ENCODE data around the gene ALDH3B2. TPM values are rescaled to one million over a fixed set of nuclear protein-coding genes. Genes with fewer than 3 reads are reported as not detected.
"Not testable (repeated sequence)": the region's sequence is repeated elsewhere in the genome, so short reads cannot be mapped to it uniquely, and the experiment has no call there.

Gene ALDH3B2
- total RNA-seq, 4 donors from 2014 or later = not detected

GRCh38 chr11:67694875-67695555 is 20.6 kb upstream of the ALDH3B2 start:
- no peak for ATAC-seq
- Histone ChIP-seq H3K27ac (no peak overlapping the region), H3K4me3 (no peak overlapping the region), H3K36me3 (no peaks in the 10 kb centered on the region), H3K9me3 (no peaks in the 10 kb centered on the region), H3K27me3 (peaks cover 4 to 18% (median 13%) of the 10 kb centered on the region in 3 donors), H3K4me1 (no peaks in the 10 kb centered on the region)
- in situ Hi-C loops (cut with MboI; ENCODE audit: low sequenced_read_pairs in 4 of 4) = no loop called here
- intact Hi-C loops (cut with DNase I; ENCODE audit: low total_unique reads) = no loop called here
- no peak for DNase-seq
- no peak for TF ChIP-seq CTCF (IDR thresholded peaks at IDR 0.05 in 4 of 5, conservative IDR thresholded peaks at IDR 0.05 in 1 of 5)
- no peak for TF ChIP-seq POLR2A (IDR thresholded peaks at IDR 0.05)

DNA sequence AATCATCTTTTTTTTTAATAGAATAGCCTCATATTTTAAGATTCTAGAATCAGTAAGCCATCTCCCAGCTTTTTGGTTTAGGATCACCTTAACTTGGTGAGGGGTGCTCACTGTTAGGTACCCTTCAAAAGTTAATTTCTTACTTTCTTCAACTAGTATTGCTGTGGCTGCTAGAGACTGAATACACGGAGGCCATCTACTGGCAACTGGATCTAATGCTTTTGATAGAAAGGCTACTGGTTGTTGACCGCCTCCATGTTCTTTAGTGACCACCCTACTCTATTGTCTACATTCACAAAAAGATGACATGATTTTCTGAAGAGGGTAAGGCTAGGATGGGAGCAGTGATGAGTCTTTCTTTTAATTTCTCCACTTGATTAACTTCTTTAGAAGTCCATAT is 16.7 kb upstream of the ALDH3B2 start:
- DNase-seq = no peak
- intact Hi-C loops (cut with DNase I; ENCODE audit: low total_unique reads) (no loop called here), in situ Hi-C loops (cut with MboI; ENCODE audit: low sequenced_read_pairs in 4 of 4) (no loop called here)
- Histone ChIP-seq H3K27me3 (peaks cover 2 to 5% (median 4%) of the 10 kb centered on the region in 3 donors), H3K36me3 (no peaks in the 10 kb centered on the region), H3K4me3 (no peak overlapping the region), H3K9me3 (no peaks in the 10 kb centered on the region), H3K4me1 (no peaks in the 10 kb centered on the region), H3K27ac (no peak overlapping the region)
- ATAC-seq = no peak
- TF ChIP-seq CTCF (IDR thresholded peaks at IDR 0.05 in 4 of 5, conservative IDR thresholded peaks at IDR 0.05 in 1 of 5) (no peak), POLR2A (IDR thresholded peaks at IDR 0.05) (no peak)

GRCh38 chr11:67689178-67689577 is 14.8 kb upstream of the ALDH3B2 start:
- Histone ChIP-seq H3K27me3 (peaks cover 2 to 4% (median 2%) of the 10 kb centered on the region in 3 donors), H3K4me1 (no peaks in the 10 kb centered on the region), H3K27ac (no peak overlapping the region), H3K9me3 (no peaks in the 10 kb centered on the region), H3K36me3 (no peaks in the 10 kb centered on the region), H3K4me3 (no peak overlapping the region)
- intact Hi-C loops (cut with DNase I; ENCODE audit: low total_unique reads) (no loop called here), in situ Hi-C loops (cut with MboI; ENCODE audit: low sequenced_read_pairs in 4 of 4) (no loop called here)
- ATAC-seq (no peak), DNase-seq (no peak)
- no peak for TF ChIP-seq POLR2A (IDR thresholded peaks at IDR 0.05)
- no peak for TF ChIP-seq CTCF (IDR thresholded peaks at IDR 0.05 in 4 of 5, conservative IDR thresholded peaks at IDR 0.05 in 1 of 5)

GRCh38 chr11:67687986-67688385 is 13.6 kb upstream of the ALDH3B2 start:
- Histone ChIP-seq H3K9me3 (no peaks in the 10 kb centered on the region), H3K27ac (no peak overlapping the region), H3K36me3 (no peaks in the 10 kb centered on the region), H3K4me1 (no peaks in the 10 kb centered on the region), H3K27me3 (peaks cover 2 to 4% (median 2%) of the 10 kb centered on the region in 3 donors), H3K4me3 (no peak overlapping the region)
- DNase-seq (no peak), ATAC-seq (no peak)
- intact Hi-C loops (cut with DNase I; ENCODE audit: low total_unique reads) (no loop called here), in situ Hi-C loops (cut with MboI; ENCODE audit: low sequenced_read_pairs in 4 of 4) (no loop called here)
- no peak for TF ChIP-seq POLR2A (IDR thresholded peaks at IDR 0.05)
- TF ChIP-seq CTCF (IDR thresholded peaks at IDR 0.05 in 4 of 5, conservative IDR thresholded peaks at IDR 0.05 in 1 of 5) = no peak

- ATAC-seq; H3K27ac ChIP-seq; H3K27me3 ChIP-seq; intact Hi-C loops (cut with DNase I; ENCODE audit: low total_unique reads); H3K9me3 ChIP-seq; H3K4me1 ChIP-seq; DNase-seq; H3K36me3 ChIP-seq; in situ Hi-C loops (cut with MboI; ENCODE audit: low sequenced_read_pairs in 4 of 4); H3K4me3 ChIP-seq: not testable (repeated sequence)
Measured at GRCh38 chr11:67685641-67686332, 11.4 kb upstream of the ALDH3B2 start.

GRCh38 chr11:67682126-67683034 is 8.0 kb upstream of the ALDH3B2 start:
- intact Hi-C loops (cut with DNase I; ENCODE audit: low total_unique reads); H3K27ac ChIP-seq; in situ Hi-C loops (cut with MboI; ENCODE audit: low sequenced_read_pairs in 4 of 4); H3K4me3 ChIP-seq; ATAC-seq; H3K9me3 ChIP-seq; H3K36me3 ChIP-seq; DNase-seq; H3K27me3 ChIP-seq; H3K4me1 ChIP-seq: not testable (repeated sequence)

Measured in gastrocnemius medialis (tissue), 4 donors.